ENCODE data around the gene ACTL6B.
A peak's percentile ranks its signal among the peaks of the same experiment; 100 is the strongest.

ACTL6B gene

GRCh38 chr7:100692578-100692961 is 36.3 kb upstream of the ACTL6B start:
- DNase-seq (ENCODE audit: low read depth) = no peak
- no peak for TF ChIP-seq CTCF (IDR thresholded peaks at IDR 0.05; ENCODE audit: insufficient read depth, low read depth, low read length, missing control alignments)
- H3K4me3 ChIP-seq (ENCODE audit: low read depth, low read length) = peak overlapping the region; percentile 90

- DNase-seq (ENCODE audit: low read depth) = peak; percentile 82
- peak; percentile 85 for TF ChIP-seq CTCF (IDR thresholded peaks at IDR 0.05; ENCODE audit: insufficient read depth, low read depth, low read length, missing control alignments)
- peak overlapping the region; percentile 90 for H3K4me3 ChIP-seq (ENCODE audit: low read depth, low read length)
Observed at GRCh38 chr7:100691676-100692577, 35.7 kb upstream of the ACTL6B start.

GRCh38 chr7:100689230-100690135 is 33.2 kb upstream of the ACTL6B start:
- no peak for TF ChIP-seq CTCF (IDR thresholded peaks at IDR 0.05; ENCODE audit: insufficient read depth, low read depth, low read length, missing control alignments)
- H3K4me3 ChIP-seq (ENCODE audit: low read depth, low read length) = no peak overlapping the region
- no peak for DNase-seq (ENCODE audit: low read depth)

- DNase-seq (ENCODE audit: low read depth) = no peak
- TF ChIP-seq CTCF (IDR thresholded peaks at IDR 0.05; ENCODE audit: insufficient read depth, low read depth, low read length, missing control alignments) = no peak
- H3K4me3 ChIP-seq (ENCODE audit: low read depth, low read length) = no peak overlapping the region
Observed at GRCh38 chr7:100688326-100688860, 32.1 kb upstream of the ACTL6B start.

- no peak for DNase-seq (ENCODE audit: low read depth)
- TF ChIP-seq CTCF (IDR thresholded peaks at IDR 0.05; ENCODE audit: insufficient read depth, low read depth, low read length, missing control alignments) = no peak
- H3K4me3 ChIP-seq (ENCODE audit: low read depth, low read length) = no peak overlapping the region
Observed at GRCh38 chr7:100687751-100688300, 31.6 kb upstream of the ACTL6B start.

GRCh38 chr7:100687261-100687660 is 31.0 kb upstream of the ACTL6B start:
- no peak for DNase-seq (ENCODE audit: low read depth)
- TF ChIP-seq CTCF (IDR thresholded peaks at IDR 0.05; ENCODE audit: insufficient read depth, low read depth, low read length, missing control alignments) = no peak

More at GRCh38 chr7:100687261-100687660, 31.0 kb upstream of the ACTL6B start:
- no peak overlapping the region for H3K4me3 ChIP-seq (ENCODE audit: low read depth, low read length)
